Measurements from ENCODE around the gene ADCY7. TPM values are rescaled to one million over a fixed set of nuclear protein-coding genes. Genes with fewer than 3 reads are reported as not detected.

ADCY7 gene
- total RNA-seq, 1 experiment from 2014 or later = 5.5 TPM

DNA sequence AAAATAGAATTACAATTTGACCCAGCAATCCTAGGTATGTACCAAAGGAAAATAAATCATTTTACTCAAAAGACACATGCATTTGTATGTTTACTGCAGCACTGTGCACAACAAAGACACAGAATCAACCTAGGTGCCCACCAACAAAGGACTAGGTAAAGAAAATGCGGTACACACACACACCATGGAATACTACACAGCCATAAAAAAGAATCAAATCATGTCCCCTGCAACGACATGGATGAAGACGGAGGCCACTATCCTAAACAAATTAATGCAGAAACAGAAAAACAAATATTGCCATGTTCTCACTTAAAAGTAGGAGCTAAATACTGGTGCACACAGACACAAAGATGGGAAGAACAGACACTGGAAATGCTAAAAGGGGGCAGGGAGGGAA is 66.2 kb downstream of the ADCY7 start:
- intact Hi-C loops (cut with micrococcal nuclease; ENCODE audit: unreplicated experiment) = no loop called here
- no peaks in the 10 kb centered on the region for H3K27me3 ChIP-seq (replicated peaks; ENCODE audit: insufficient read depth, low read depth, low read length, poor library complexity)
- no TSS peak for BruUV-seq (replicated peaks)
- TF ChIP-seq EZH2 (IDR thresholded peaks at IDR 0.05; ENCODE audit: borderline replicate concordance, low read depth, low read length, poor library complexity, severe bottlenecking) = no peak
- TF ChIP-seq, protein P1, sequence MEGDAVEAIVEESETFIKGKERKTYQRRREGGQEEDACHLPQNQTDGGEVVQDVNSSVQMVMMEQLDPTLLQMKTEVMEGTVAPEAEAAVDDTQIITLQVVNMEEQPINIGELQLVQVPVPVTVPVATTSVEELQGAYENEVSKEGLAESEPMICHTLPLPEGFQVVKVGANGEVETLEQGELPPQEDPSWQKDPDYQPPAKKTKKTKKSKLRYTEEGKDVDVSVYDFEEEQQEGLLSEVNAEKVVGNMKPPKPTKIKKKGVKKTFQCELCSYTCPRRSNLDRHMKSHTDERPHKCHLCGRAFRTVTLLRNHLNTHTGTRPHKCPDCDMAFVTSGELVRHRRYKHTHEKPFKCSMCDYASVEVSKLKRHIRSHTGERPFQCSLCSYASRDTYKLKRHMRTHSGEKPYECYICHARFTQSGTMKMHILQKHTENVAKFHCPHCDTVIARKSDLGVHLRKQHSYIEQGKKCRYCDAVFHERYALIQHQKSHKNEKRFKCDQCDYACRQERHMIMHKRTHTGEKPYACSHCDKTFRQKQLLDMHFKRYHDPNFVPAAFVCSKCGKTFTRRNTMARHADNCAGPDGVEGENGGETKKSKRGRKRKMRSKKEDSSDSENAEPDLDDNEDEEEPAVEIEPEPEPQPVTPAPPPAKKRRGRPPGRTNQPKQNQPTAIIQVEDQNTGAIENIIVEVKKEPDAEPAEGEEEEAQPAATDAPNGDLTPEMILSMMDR (conservative IDR thresholded peaks at IDR 0.05; ENCODE audit: low read depth, low read length) = no peak
- no peaks in the 10 kb centered on the region for H3K9me3 ChIP-seq (ENCODE audit: low read depth, low read length, poor library complexity, severe bottlenecking)
- H3K4me1 ChIP-seq (ENCODE audit: insufficient read depth, low read length, poor library complexity, severe bottlenecking) = no peaks in the 10 kb centered on the region
- H3K27ac ChIP-seq (ENCODE audit: low read depth, low read length, poor library complexity, severe bottlenecking) = no peak overlapping the region
- H3K36me3 ChIP-seq (ENCODE audit: insufficient read depth, low read length, poor library complexity, severe bottlenecking) = peaks cover 48% of the 10 kb centered on the region
- DNase-seq (ENCODE audit: low spot score) = no peak
- H3K4me3 ChIP-seq (ENCODE audit: low read depth, low read length, poor library complexity, severe bottlenecking) = no peak overlapping the region
- POLR2A ChIA-PET (ENCODE audit: low non-redundant PET) = no interaction called here
- CTCF ChIA-PET = no interaction called here

DNA sequence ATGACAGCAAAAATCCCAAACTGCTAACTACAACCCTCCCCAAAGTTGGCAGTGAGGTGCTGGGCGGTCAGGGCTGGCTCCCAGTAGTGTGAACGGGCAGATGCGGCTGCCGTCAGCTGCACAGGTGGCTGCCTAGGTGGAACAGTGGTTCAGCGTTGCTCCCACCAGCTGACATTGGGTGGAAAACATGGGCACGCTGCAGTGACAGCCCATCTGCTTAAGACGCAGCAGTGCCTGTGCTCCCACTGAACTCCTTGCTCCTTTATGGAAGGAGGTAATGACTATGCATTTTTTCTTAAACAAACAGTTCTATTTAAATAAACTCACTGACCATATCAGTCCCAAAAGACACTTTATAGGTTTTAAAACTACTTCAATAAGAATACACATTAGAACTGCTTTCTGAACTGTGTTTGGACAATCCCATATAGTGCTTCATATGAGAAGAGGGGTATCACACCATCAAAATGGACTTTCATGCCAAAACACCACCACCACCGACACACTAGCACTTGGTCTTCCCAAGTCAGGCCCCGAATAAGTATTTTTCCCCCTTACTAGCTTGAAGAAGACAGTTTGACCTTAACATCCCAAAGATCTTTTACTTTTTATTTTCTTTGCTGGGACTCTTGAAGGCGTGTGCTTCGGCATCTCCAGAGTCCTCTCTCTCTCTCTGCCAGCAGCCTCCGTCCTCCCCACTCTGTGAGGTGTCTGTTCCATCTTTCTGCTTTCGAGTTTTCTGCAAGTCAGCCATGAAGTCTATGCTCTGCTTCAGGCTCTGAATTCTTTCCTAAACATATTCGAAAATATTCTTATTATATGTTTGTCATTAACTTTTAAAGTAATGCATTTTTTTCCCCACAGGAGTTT is 68.0 kb downstream of the ADCY7 start:
- no peaks in the 10 kb centered on the region for H3K4me1 ChIP-seq (ENCODE audit: insufficient read depth, low read length, poor library complexity, severe bottlenecking)
- TF ChIP-seq EZH2 (IDR thresholded peaks at IDR 0.05; ENCODE audit: borderline replicate concordance, low read depth, low read length, poor library complexity, severe bottlenecking) = no peak
- TF ChIP-seq, protein P1 (conservative IDR thresholded peaks at IDR 0.05; ENCODE audit: low read depth, low read length) = no peak
- no peak overlapping the region for H3K4me3 ChIP-seq (ENCODE audit: low read depth, low read length, poor library complexity, severe bottlenecking)
- no TSS peak for BruUV-seq (replicated peaks)
- H3K27me3 ChIP-seq (replicated peaks; ENCODE audit: insufficient read depth, low read depth, low read length, poor library complexity) = no peaks in the 10 kb centered on the region
- intact Hi-C loops (cut with micrococcal nuclease; ENCODE audit: unreplicated experiment) = no loop called here
- no peaks in the 10 kb centered on the region for H3K9me3 ChIP-seq (ENCODE audit: low read depth, low read length, poor library complexity, severe bottlenecking)
- ChIA-PET POLR2A (ENCODE audit: low non-redundant PET) (no interaction called here), CTCF (no interaction called here)
- H3K27ac ChIP-seq (ENCODE audit: low read depth, low read length, poor library complexity, severe bottlenecking) = no peak overlapping the region
- H3K36me3 ChIP-seq (ENCODE audit: insufficient read depth, low read length, poor library complexity, severe bottlenecking) = peaks cover 38% of the 10 kb centered on the region
- no peak for DNase-seq (ENCODE audit: low spot score)

DNA sequence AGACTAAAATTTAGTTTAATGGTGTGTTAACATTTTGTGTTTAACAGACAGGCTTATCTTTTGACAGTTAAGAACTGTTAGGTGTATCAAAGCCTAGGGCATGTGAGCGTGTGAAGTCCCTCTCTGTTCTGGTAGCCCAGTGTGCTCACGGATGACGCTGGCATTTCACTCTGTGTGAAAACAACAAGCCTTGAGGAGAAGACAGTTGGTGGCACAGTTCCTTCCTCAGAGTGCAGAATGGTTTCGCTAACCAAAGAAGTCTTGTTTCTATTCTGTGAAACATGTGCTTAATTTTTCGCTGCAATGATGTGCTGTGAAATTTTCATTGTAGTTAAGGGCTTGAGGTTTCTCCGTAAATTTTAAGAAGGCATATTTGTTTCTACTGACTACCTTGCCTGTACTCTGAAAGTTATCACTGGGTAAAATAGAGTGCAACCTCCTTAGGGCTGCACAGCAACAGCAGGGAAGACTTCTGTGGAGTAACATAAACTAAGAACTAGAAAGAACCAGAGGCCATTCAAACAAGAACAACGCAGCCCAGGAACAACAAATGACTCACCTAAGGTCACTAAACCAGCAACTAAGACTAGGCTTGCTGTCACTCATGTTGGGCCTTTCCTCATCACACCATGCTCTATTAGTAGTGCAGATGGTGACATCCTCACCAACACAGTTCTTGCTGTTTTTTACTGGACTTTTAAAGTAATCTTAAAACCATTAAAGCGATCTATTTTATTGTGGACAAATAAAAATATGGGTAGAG is 69.0 kb downstream of the ADCY7 start:
- Histone ChIP-seq H3K27me3 (replicated peaks; ENCODE audit: insufficient read depth, low read depth, low read length, poor library complexity) (no peaks in the 10 kb centered on the region), H3K9me3 (ENCODE audit: low read depth, low read length, poor library complexity, severe bottlenecking) (no peaks in the 10 kb centered on the region), H3K4me3 (ENCODE audit: low read depth, low read length, poor library complexity, severe bottlenecking) (no peak overlapping the region), H3K4me1 (ENCODE audit: insufficient read depth, low read length, poor library complexity, severe bottlenecking) (no peaks in the 10 kb centered on the region), H3K27ac (ENCODE audit: low read depth, low read length, poor library complexity, severe bottlenecking) (no peak overlapping the region), H3K36me3 (ENCODE audit: insufficient read depth, low read length, poor library complexity, severe bottlenecking) (peaks cover 41% of the 10 kb centered on the region)
- BruUV-seq (replicated peaks) = no TSS peak
- no peak for DNase-seq (ENCODE audit: low spot score)
- intact Hi-C loops (cut with micrococcal nuclease; ENCODE audit: unreplicated experiment) = no loop called here
- ChIA-PET POLR2A (ENCODE audit: low non-redundant PET) (no interaction called here), CTCF (no interaction called here)
- TF ChIP-seq EZH2 (IDR thresholded peaks at IDR 0.05; ENCODE audit: borderline replicate concordance, low read depth, low read length, poor library complexity, severe bottlenecking) = no peak
- TF ChIP-seq, protein P1 (conservative IDR thresholded peaks at IDR 0.05; ENCODE audit: low read depth, low read length) = no peak
